Fibroblast of the aortic adventitia (primary cell): ENCODE measurements around the gene HS3ST6. TPM values are rescaled to one million over a fixed set of nuclear protein-coding genes. Genes with fewer than 3 reads are reported as not detected.
A peak's percentile ranks its signal among the peaks of the same experiment; 100 is the strongest.
"Not testable (repeated sequence)": the region's sequence is repeated elsewhere in the genome, so short reads cannot be mapped to it uniquely, and the experiment has no call there.

Source experiments
- DNase-seq: peaks from one replicate; pipeline ENCODE4 v3.0.0-alpha.2; 2010; ENCODE audit warnings: low read depth
- H3K4me3 ChIP-seq: 2 replicates; pipeline ENCODE4 v1.5.1; 2011; ENCODE audit warnings: low read depth, mild to moderate bottlenecking, control low read depth, low read length, moderate library complexity
- total RNA-seq: library from RNA; depleted of rRNA; stranded (reverse); fragments of >200 nt; gene quantifications from 2 replicates; pipeline ENCODE4 v1.2.3, GENCODE V29; 2012; ENCODE audit warnings: low replicate concordance
- TF ChIP-seq, protein P1 (sequence below): IDR thresholded peaks from 2 replicates; pipeline ENCODE4 v1.5.1; 2011; ENCODE audit warnings: mild to moderate bottlenecking, low read length, control low read depth, inconsistent platforms; ENCODE audit not compliant: insufficient read depth

The HS3ST6 gene
- total RNA-seq, 1 donor, result not detected

DNA sequence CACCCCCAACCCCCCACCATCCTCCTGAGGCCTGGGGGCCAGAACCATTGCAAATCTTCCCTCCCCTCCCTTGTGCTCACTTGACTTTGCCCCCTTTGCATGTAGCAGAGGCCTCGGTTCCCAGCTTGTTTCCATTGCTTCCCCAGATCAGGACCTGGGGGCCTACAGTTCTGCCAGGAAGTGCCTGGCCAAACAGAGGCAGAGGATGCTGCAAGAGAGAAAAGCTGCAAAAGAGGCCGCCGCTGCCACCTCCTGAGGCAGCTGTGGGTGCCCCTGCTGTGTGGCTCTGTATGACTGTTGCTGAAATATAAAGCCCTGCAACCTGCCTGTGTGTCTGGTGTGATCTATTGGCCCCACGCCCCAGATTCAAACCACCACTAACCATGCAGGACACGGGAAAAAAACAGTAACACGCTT is 43.4 kb upstream of the HS3ST6 start:
- TF ChIP-seq, protein P1, sequence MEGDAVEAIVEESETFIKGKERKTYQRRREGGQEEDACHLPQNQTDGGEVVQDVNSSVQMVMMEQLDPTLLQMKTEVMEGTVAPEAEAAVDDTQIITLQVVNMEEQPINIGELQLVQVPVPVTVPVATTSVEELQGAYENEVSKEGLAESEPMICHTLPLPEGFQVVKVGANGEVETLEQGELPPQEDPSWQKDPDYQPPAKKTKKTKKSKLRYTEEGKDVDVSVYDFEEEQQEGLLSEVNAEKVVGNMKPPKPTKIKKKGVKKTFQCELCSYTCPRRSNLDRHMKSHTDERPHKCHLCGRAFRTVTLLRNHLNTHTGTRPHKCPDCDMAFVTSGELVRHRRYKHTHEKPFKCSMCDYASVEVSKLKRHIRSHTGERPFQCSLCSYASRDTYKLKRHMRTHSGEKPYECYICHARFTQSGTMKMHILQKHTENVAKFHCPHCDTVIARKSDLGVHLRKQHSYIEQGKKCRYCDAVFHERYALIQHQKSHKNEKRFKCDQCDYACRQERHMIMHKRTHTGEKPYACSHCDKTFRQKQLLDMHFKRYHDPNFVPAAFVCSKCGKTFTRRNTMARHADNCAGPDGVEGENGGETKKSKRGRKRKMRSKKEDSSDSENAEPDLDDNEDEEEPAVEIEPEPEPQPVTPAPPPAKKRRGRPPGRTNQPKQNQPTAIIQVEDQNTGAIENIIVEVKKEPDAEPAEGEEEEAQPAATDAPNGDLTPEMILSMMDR, result no peak
- H3K4me3 ChIP-seq, result no peak overlapping the region
- no peak for DNase-seq

DNA sequence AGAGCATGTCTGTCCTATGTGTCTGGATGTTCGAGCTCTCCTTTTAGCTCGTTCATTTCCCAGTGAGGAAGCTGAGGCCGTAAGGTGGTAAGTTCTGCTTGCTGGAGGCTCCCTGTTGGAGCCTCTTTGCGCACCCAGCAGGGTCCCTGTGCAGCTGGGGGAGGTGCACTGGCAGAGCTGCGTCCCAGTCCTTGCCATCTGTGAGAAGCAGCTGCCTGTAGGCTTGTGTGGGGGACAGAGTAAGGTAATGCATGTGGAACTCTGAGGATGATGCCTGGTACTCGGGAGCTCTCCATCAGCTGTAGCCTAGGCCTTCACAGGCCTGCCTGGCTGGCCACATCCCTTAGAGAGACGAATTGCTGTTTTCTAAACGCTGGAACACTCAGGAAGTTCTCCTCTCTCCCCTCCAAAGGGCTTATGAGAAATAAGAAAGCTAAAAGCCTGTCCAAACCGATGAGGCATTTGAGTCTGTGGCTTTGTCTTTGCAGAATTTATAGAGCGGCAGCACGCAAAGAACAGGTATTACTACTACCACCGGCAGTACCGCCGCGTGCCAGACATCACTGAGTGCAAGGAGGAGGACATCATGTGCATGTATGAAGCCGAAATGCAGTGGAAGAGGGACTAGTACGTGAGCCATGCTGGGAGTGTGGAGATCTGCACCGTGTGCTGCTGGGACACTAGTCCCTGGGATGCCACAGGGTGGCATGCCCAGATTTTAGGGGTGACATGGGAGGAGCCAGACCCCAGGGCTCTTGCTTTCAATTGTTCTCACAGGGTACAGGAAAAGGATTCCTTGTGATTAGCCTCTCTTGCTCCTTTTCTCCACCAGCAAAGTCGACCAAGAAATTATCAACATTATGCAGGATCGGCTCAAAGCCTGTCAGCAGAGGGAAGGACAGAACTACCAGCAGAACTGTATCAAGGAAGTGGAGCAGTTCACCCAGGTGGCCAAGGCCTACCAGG is 42.7 kb upstream of the HS3ST6 start:
- peak; percentile 43 for DNase-seq
- H3K4me3 ChIP-seq, result peak overlapping the region; percentile 85
- TF ChIP-seq, protein P1, result no peak

DNA sequence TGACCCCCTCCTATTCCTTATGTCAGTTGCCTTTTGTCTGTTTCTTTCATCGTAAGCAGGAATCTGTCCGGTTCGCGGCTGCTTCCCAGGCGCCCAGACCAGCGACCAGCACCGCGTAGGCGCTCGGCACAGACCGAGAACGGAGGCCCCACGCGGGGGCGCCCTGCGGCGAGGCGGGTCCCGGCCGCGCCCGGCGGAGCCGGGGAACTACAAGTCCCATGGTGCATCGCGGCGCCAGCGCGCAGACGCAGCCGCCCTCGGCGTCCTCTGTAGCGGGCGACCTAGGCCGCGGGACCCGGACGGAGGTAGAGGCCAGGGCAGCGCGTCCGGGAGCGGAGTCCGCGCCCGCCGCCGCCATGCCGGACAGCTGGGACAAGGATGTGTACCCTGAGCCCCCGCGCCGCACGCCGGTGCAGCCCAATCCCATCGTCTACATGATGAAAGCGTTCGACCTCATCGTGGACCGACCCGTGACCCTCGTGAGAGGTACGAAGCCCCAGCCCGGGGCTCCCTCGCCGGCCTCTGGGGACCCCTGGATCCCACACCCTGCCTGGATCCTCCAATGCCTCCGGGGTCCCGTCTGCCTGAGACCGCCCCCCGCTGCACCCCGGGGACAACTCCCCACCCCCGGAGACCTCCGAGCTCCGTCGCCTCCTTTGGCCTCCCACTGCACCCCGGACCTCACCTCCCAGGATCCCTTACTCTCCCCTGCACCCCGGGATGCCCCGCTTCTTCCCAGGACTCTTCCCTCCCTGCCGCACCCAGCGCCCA is 41.2 kb upstream of the HS3ST6 start, which contains the start of gene NDUFB10:
TSS of gene NDUFB10 (plus strand) at position 270 of the 771 bp plus-strand sequence. CDS start at position 357, 87 bp downstream.
- TF ChIP-seq, protein P1, result peak; percentile 40
- peak; percentile 89 for DNase-seq

DNA sequence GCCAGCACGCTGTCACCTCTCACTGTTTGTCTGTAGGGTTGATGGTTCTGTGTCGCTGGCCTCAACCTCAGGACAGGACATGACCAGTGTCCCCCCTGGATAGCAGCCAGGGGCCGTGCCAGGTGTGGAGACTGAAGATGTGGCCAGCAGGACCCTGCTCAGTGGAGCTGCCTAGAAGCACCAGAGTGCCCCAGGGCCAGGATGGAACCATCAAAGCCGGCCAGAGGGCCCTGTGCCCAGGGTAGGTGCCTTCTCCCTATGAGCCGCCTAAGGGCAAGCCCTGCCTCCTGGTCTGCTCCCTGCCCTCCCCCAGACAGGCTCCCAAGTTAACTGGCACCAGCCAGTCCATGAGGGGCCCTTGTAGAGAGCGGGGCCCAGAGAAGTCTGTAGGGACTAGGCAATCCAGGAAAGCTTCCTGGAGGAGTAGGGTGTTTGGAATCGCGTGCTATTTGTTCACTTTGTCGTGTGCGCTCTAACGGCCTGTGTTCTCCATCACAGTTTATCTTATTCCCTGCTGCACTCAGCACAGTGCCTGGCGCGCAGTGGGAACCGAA is 40.6 kb upstream of the HS3ST6 start:
- H3K4me3 ChIP-seq, result peak overlapping the region; percentile 37
- DNase-seq, result no peak
- TF ChIP-seq, protein P1, result no peak

More for the DNA sequence above, 41.2 kb upstream of the HS3ST6 start, which contains the start of gene NDUFB10:
- peak within 1 kb of the TSS; percentile 85 for H3K4me3 ChIP-seq

DNA sequence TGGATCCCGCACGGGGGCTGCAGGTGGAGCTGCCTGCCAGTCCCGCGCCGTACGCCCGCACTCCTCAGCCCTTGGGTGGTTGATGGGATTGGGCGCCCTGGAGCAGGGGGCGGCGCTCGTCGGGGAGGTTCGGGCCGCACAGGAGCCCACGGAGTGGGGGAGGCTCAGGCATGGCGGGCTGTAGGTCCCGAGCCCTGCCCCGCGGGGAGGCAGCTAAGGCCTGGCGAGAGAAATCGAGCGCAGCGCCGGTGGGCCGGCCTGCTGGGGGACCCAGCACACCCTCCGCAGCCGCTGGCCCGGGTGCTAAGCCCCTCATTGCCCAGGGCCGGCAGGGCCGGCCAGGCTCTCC is 39.9 kb upstream of the HS3ST6 start:
- not testable (repeated sequence) for DNase-seq

DNA sequence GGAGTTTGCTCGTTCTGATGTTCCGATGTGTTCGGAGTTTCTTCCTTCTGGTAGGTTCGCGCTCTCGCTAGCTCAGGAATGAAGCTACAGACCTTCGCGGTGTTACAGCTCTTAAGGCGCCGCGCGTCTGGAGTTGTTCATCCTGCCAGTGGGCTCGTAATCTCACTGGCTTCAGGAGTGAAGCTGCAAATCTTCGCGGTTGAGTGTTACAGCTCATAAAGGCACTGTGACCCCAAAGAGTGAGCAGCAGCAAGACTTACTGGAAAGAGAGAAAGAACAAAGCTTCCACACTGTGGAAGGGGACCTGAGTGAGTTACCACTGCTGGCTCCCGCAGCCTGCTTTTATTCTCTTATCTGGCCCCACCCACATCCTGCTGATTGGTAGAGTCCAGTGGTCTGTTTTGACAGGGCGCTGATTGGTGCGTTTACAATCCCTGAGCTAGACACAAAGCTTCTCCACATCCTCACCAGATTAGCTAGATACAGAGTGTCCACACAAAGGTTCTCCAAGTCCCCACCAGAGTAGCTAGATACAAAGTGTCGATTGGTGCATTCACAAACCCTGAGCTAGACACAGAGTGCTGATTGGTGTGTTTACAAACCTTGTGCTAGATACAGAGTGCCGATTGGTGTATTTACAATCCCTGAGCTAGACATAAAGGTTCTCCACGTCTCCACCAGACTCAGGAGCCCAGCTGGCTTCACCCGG is 39.4 kb upstream of the HS3ST6 start:
- H3K4me3 ChIP-seq, DNase-seq: not testable (repeated sequence)

More for the DNA sequence above, 39.9 kb upstream of the HS3ST6 start:
- not testable (repeated sequence) for H3K4me3 ChIP-seq

DNA sequence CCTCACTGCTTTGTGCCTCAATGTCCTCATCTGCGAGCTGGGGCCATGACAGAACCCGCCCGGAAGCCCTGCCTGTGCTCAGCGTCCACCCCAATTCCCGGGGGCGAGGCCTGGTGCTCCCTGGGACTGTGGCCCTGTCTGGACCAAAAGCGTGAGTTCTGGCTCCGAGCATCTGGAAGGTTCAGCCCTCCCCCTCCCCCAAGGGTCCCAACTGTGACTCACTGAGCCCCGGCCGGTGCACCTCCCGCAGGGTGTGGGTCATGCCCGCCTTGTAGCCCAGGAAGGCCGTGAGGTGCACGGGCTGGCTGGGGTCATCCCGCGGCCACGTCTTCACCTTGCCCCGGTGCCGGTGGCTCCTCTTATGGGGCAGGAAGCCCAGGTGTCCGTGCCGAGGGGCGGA is 35.5 kb upstream of the HS3ST6 start:
- no peak for DNase-seq
- TF ChIP-seq, protein P1, result no peak
- no peak overlapping the region for H3K4me3 ChIP-seq
